WTC11 (cell line): Measurements from ENCODE around the gene CEP72. TPM values are rescaled to one million over a fixed set of nuclear protein-coding genes. Genes with fewer than 3 reads are reported as not detected.

Source experiments
- ATAC-seq: fragments of 200-7000 bp; cut with Tn5 transposase; 2 replicates; pipeline ENCODE4 v1.10.0; 2021; ENCODE audit warnings: mild to moderate bottlenecking, moderate library complexity
- CTCF ChIA-PET: fragments of 300-600 bp; sonication (Branson Sonifier 250); formaldehyde crosslinking; loops from one replicate; lab custom pipeline; 2021; ENCODE audit warnings: antibody characterized with exemption; lab: Charles Lee
- POLR2A ChIA-PET: fragments of 350-600 bp; sonication (Branson Sonifier 250); formaldehyde crosslinking; loops from one replicate; lab custom pipeline; 2021; ENCODE audit warnings: antibody characterized with exemption; lab: Charles Lee
- DNase-seq: peaks from one replicate; pipeline ENCODE4 v3.0.0; 2021; ENCODE audit warnings: low spot score
- H3K27ac Mint-ChIP-seq: 2 replicates; pipeline ENCODE4 v1.8.0; 2021; ENCODE audit warnings: mixed read lengths
- H3K27me3 Mint-ChIP-seq: 2 replicates; pipeline ENCODE4 v1.8.0; 2021; ENCODE audit warnings: low read depth, mild to moderate bottlenecking, moderate library complexity, mixed read lengths
- H3K36me3 Mint-ChIP-seq: 2 replicates; pipeline ENCODE4 v1.8.0; 2021; ENCODE audit warnings: mixed read lengths
- H3K4me1 Mint-ChIP-seq: 2 replicates; pipeline ENCODE4 v1.8.0; 2022; ENCODE audit warnings: mixed read lengths
- H3K4me3 Mint-ChIP-seq: 2 replicates; pipeline ENCODE4 v1.8.0; 2021; ENCODE audit warnings: mild to moderate bottlenecking, moderate library complexity, mixed read lengths
- H3K9me3 Mint-ChIP-seq: 2 replicates; pipeline ENCODE4 v1.8.0; 2021; ENCODE audit warnings: mixed read lengths
- ARID4B ChIP-seq: sonication (generic); formaldehyde crosslinking; IDR thresholded peaks from 2 replicates; pipeline ENCODE4 v1.8.0; 2023; ENCODE audit warnings: missing genetic modification reagents, mild to moderate bottlenecking, borderline replicate concordance
- ATF2 ChIP-seq: sonication (generic); formaldehyde crosslinking; IDR thresholded peaks from 2 replicates; pipeline ENCODE4 v1.8.1; 2022; ENCODE audit warnings: low read depth, missing genetic modification reagents, borderline replicate concordance
- ATF3 ChIP-seq: sonication (generic); formaldehyde crosslinking; conservative IDR thresholded peaks from 2 replicates; pipeline ENCODE4 v1.8.1; 2022; ENCODE audit warnings: mild to moderate bottlenecking, missing genetic modification reagents
- ATF6 ChIP-seq: sonication (generic); formaldehyde crosslinking; IDR thresholded peaks from 2 replicates; pipeline ENCODE4 v1.8.1; 2023; ENCODE audit warnings: mild to moderate bottlenecking, missing genetic modification reagents
- E2F4 ChIP-seq: sonication (generic); formaldehyde crosslinking; IDR thresholded peaks from 2 replicates; pipeline ENCODE4 v1.8.1; 2022; ENCODE audit warnings: low read depth, mild to moderate bottlenecking, moderate library complexity, missing genetic modification reagents, borderline replicate concordance
- NFYB ChIP-seq: sonication (generic); formaldehyde crosslinking; conservative IDR thresholded peaks from 2 replicates; pipeline ENCODE4 v1.8.0; 2022; ENCODE audit warnings: low read depth, missing genetic modification reagents
- NR3C1 ChIP-seq: sonication (generic); formaldehyde crosslinking; conservative IDR thresholded peaks from 2 replicates; pipeline ENCODE4 v1.8.1; 2023; ENCODE audit warnings: low read depth, mild to moderate bottlenecking, missing genetic modification reagents
- OVOL2 ChIP-seq: fragments of 250-450 bp; sonication (Bioruptor Pico); IDR thresholded peaks from 2 replicates; pipeline ENCODE4 v1.9.0; 2021; ENCODE audit warnings: mild to moderate bottlenecking, borderline replicate concordance
- SMAD3 ChIP-seq: sonication (generic); formaldehyde crosslinking; IDR thresholded peaks from 2 replicates; pipeline ENCODE4 v1.8.0; 2022; ENCODE audit warnings: missing genetic modification reagents, mild to moderate bottlenecking, borderline replicate concordance
- SMAD4 ChIP-seq: sonication (generic); formaldehyde crosslinking; IDR thresholded peaks from 2 replicates; pipeline ENCODE4 v1.8.0; 2022; ENCODE audit warnings: mild to moderate bottlenecking, missing genetic modification reagents
- USF2 ChIP-seq: sonication (generic); formaldehyde crosslinking; IDR thresholded peaks from 2 replicates; pipeline ENCODE4 v1.8.1; 2023; ENCODE audit warnings: mild to moderate bottlenecking, missing genetic modification reagents, moderate library complexity
- ZNF396 ChIP-seq: fragments of 250-450 bp; sonication (Bioruptor Pico); IDR thresholded peaks from 2 replicates; pipeline ENCODE4 v1.8.0; 2021; ENCODE audit warnings: mild to moderate bottlenecking, moderate library complexity, borderline replicate concordance
- ZNF416 ChIP-seq: fragments of 250-450 bp; sonication (Bioruptor Pico); IDR thresholded peaks from 2 replicates; pipeline ENCODE4 v1.9.0; 2021; ENCODE audit warnings: mild to moderate bottlenecking, inconsistent platforms
- ZNF423 ChIP-seq: fragments of 250-450 bp; sonication (Bioruptor Pico); IDR thresholded peaks from 2 replicates; pipeline ENCODE4 v2.1.2; 2022; ENCODE audit warnings: mild to moderate bottlenecking, moderate library complexity
- total RNA-seq: library from RNA; stranded (reverse); gene quantifications from 3 replicates; pipeline ENCODE4 v1.2.3, GENCODE V29; 2021

Gene CEP72
- total RNA-seq, 1 experiment from 2014 or later, result 26.6 TPM

GRCh38 chr5:669842-670395 lies 57.8 kb downstream of the CEP72 start (continued):
- TF ChIP-seq OVOL2 (CRISPR knock-in tag), result no peak
- no peak for TF ChIP-seq ZNF423 (CRISPR knock-in tag)
- no peak for TF ChIP-seq ATF2 (CRISPR knock-in tag)

- H3K27ac Mint-ChIP-seq, result no peak overlapping the region
- no peaks in the 10 kb centered on the region for H3K9me3 Mint-ChIP-seq
- DNase-seq (no peak), ATAC-seq (no peak)
- TF ChIP-seq NR3C1 (CRISPR knock-in tag), result no peak
- no peak for TF ChIP-seq USF2 (CRISPR knock-in tag)
- TF ChIP-seq E2F4, result no peak
- TF ChIP-seq SMAD3 (CRISPR knock-in tag), result no peak
- no peak for TF ChIP-seq ATF6
- TF ChIP-seq ZNF416 (CRISPR knock-in tag), result no peak
- TF ChIP-seq ARID4B, result no peak
- no peak for TF ChIP-seq SMAD4 (CRISPR knock-in tag)
- no peak for TF ChIP-seq NFYB (CRISPR knock-in tag)
- TF ChIP-seq ZNF396 (CRISPR knock-in tag), result no peak
- TF ChIP-seq ATF3 (CRISPR knock-in tag), result no peak
- POLR2A ChIA-PET, result no interaction called here
- H3K4me3 Mint-ChIP-seq, result no peak overlapping the region
- 0 out of 2 replicates have a peak, but pooled peaks cover 5% of the 10 kb centered on the region for H3K4me1 Mint-ChIP-seq
- peaks cover 8% of the 10 kb centered on the region for H3K36me3 Mint-ChIP-seq
- CTCF ChIA-PET, result interaction anchor here (0.9 to 2.3 kb wide), 5 partner anchors 87 to 198 kb away, joined by 3 to 8 read pairs (median 3); no protein-coding TSS in a partner anchor
- peaks cover 4% of the 10 kb centered on the region for H3K27me3 Mint-ChIP-seq
These were observed 58.5 kb downstream of the CEP72 start for GRCh38 chr5:670396-671270.
